GM19025 (cell line): ENCODE measurements around the gene CCZ1B.
"Not testable (repeated sequence)": the region's sequence is repeated elsewhere in the genome, so short reads cannot be mapped to it uniquely, and the experiment has no call there.

Source experiments
- ATAC-seq: cut with Tn5 transposase; IDR thresholded peaks from one replicate; pipeline ENCODE4 v1.9.1; 2021; ENCODE audit warnings: mild to moderate bottlenecking, low read depth, moderate library complexity; ENCODE audit not compliant: unreplicated experiment

CCZ1B gene

GRCh38 chr7:6750173-6750572 lies 75.9 kb downstream of the CCZ1B start:
- ATAC-seq, result not testable (repeated sequence)

- not testable (repeated sequence) for ATAC-seq
These were observed 76.7 kb downstream of the CCZ1B start for GRCh38 chr7:6749335-6749734.
